NCI-H226 (cell line): ENCODE data around the gene ISLR.

Experiments
- DNase-seq: peaks from one replicate; pipeline ENCODE4 v3.0.0-alpha.2; 2015

ISLR gene

DNA sequence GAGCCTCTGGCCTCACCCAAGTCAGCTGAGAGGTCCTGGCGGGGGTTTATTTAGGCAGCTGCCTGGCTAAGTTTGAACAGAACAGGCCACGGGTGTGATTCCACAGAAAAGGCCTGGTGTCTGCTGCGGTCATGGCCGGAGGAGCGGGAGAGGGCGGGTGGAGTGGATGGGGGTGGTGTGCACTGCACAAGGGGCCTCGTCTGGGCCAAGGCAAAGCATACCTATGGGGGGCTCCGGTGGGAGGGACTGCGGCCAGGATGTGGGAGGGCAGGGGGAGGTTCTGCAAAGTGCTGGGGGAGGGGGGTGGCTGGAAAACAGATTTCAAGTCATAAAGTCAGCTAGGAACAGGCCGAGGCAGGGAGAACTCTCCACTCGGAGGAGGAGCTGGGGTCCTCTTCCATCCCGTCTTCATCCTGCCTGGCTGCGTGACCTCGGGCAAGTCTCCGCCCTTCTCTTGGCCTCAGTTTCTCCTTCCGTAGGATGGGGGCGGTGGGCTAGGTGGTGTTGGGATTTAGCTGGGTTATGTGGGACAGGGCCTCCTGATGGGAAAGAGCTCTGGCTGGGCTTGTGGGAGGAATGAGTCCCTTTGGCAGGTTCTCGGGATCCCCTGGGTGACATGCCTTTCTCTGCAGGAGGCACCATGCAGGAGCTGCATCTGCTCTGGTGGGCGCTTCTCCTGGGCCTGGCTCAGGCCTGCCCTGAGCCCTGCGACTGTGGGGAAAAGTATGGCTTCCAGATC is 878 bp downstream of the ISLR start:
- no peak for DNase-seq

DNA sequence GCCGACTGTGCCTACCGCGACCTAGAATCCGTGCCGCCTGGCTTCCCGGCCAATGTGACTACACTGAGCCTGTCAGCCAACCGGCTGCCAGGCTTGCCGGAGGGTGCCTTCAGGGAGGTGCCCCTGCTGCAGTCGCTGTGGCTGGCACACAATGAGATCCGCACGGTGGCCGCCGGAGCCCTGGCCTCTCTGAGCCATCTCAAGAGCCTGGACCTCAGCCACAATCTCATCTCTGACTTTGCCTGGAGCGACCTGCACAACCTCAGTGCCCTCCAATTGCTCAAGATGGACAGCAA is 1.4 kb downstream of the ISLR start:
- no peak for DNase-seq

DNA sequence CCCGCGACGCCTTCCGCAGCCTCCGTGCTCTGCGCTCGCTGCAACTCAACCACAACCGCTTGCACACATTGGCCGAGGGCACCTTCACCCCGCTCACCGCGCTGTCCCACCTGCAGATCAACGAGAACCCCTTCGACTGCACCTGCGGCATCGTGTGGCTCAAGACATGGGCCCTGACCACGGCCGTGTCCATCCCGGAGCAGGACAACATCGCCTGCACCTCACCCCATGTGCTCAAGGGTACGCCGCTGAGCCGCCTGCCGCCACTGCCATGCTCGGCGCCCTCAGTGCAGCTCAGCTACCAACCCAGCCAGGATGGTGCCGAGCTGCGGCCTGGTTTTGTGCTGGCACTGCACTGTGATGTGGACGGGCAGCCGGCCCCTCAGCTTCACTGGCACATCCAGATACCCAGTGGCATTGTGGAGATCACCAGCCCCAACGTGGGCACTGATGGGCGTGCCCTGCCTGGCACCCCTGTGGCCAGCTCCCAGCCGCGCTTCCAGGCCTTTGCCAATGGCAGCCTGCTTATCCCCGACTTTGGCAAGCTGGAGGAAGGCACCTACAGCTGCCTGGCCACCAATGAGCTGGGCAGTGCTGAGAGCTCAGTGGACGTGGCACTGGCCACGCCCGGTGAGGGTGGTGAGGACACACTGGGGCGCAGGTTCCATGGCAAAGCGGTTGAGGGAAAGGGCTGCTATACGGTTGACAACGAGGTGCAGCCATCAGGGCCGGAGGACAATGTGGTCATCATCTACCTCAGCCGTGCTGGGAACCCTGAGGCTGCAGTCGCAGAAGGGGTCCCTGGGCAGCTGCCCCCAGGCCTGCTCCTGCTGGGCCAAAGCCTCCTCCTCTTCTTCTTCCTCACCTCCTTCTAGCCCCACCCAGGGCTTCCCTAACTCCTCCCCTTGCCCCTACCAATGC is 2.0 kb downstream of the ISLR start:
- DNase-seq, result no peak

DNA sequence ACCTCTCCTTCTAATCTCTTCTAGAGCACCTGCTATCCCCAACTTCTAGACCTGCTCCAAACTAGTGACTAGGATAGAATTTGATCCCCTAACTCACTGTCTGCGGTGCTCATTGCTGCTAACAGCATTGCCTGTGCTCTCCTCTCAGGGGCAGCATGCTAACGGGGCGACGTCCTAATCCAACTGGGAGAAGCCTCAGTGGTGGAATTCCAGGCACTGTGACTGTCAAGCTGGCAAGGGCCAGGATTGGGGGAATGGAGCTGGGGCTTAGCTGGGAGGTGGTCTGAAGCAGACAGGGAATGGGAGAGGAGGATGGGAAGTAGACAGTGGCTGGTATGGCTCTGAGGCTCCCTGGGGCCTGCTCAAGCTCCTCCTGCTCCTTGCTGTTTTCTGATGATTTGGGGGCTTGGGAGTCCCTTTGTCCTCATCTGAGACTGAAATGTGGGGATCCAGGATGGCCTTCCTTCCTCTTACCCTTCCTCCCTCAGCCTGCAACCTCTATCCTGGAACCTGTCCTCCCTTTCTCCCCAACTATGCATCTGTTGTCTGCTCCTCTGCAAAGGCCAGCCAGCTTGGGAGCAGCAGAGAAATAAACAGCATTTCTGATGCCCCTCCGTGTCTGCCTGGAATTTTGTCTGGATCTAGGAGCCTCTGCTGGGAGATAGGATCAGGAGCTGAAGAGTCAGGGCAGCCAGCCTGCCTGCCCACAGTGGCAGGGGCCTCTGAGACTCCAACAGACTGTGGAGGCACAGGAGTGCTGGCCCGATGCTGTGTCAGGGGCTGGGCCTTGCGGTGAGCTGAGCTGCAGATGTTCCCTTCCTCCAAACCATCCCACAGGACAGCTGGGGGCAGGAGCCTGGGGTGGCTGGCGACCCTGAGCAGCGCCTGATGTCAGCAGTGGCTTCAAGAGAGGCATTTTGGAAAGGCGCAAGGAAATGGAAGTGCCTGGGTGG is 3.0 kb downstream of the ISLR start:
- no peak for DNase-seq

DNA sequence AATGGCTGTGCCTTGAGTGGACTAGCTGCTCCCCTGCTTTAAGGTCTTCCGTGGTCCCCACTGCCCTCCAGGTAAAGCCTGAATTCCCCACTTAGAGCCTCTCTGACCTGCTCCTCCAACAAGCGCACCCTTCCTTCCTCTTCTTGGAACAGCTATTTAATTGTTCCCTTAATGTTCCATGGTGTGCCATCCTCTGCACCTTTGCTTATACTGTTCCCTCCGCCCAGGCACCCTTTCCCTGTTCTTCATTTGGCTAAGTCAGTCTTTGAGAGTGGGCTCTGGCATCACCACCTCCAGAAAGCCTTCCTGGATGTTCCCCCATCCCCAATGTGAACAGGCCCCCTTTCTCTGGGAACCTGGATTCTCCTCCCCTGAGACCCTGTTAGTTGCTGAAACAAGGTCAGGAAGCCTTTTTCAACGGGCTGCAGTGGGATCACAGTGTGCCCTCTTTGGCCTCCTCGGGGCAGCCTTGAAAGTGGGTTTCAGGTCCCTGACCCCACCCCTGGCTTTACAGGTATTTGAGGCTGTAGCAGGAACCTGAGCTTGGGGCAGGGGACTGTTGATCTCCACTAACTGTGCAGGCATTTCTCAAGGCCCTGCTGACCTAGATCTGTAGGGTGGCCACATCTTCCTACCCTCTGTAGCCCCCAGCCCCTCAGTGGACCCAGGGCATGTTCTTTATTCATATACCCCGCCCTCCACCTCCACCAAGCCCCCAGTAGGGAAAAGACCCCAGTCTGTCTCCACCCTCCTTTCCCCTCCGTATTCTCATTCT is 5.0 kb downstream of the ISLR start:
- DNase-seq, result no peak

GRCh38 chr15:74179101-74179841 is 5.8 kb downstream of the ISLR start:
- peak; percentile 100 for DNase-seq

DNA sequence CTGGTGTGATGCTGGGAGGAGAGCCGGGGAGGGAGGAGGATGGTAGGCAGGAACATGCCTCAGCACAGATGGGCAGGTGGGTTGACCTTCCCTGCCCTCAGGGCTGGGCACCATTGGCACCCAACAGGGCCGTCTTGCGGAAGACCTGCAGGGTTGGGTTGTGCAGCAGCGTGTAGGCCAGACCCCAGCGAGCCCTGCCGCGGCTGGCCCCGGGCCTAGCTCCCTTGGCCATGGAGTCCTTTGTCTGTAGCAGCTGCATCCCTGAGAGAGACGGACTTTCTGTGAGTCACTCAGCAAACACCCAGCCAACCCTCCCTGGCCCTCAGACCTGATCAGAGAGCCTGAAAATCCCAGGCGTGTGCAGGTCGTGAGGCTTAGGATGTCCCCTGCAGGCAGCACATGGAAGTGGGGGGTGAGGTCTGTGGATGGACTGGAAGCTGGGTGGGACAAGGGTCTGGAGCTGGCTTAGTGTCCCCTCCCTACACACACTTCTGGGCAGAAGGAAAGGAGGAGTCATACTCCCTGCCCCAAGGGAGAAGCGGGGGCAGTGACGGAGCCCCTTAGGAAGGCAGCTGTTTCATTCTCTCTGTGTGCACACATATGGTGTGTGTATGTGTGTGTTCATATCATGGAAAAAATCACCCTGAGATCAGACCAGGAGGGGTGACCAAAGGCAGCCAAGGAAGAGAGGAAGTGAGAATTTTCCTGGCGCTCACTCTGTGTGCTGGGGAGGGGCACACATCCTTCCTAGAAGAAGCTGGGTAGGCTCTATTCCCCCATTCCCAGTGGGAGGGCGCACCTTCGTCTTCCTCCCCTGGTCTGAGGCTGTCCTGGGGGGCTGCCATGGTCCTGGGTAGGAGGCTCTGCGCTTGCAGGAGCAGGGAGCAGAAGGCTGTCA is 6.7 kb downstream of the ISLR start:
- peak; percentile 41 for DNase-seq

- DNase-seq, result no peak
Measured at GRCh38 chr15:74180881-74181602, 7.5 kb downstream of the ISLR start.

DNA sequence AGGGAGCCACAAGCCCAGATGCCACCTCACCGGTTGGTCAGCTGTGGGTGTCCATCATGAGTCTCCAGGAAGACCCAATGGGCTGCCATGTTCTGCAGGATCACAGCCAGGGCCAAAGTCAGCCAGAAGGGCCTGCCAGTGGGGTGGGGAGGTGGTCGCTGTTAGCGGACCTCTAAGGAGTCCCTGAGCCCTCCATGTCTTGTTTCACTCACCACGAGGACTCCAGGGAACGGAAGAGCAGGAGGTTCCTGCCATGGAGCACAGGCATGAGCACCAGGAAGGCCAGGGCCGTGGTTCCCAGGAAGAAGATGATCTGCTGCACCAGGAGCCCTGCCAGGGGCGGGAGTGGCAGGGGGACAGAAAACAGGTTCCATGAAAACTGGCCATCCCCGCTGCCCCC is 8.6 kb downstream of the ISLR start:
- DNase-seq, result no peak

GRCh38 chr15:74184582-74185091 is 11.1 kb downstream of the ISLR start:
- no peak for DNase-seq

GRCh38 chr15:74185710-74186348 is 12.3 kb downstream of the ISLR start:
- DNase-seq, result no peak

DNA sequence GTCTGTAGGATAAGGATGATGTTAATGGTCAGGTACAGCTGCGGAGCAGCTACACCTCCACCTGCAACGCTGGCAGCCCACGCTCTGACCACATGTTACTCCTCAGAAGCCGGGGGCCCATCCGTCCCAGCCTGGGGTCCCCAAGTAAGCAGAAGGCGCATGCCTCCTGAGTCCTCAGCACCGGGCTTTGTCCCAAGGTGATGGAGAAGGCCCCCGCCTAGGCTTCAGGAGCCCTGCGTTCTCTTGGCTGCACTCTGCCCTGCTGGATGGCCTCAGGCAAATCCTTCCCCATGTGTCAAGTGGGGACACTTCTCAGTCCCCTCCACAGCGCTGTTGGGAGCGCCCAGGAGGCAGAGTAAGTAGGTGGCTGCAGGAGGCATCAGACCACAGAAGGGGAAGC is 14.7 kb downstream of the ISLR start:
- DNase-seq, result no peak

DNA sequence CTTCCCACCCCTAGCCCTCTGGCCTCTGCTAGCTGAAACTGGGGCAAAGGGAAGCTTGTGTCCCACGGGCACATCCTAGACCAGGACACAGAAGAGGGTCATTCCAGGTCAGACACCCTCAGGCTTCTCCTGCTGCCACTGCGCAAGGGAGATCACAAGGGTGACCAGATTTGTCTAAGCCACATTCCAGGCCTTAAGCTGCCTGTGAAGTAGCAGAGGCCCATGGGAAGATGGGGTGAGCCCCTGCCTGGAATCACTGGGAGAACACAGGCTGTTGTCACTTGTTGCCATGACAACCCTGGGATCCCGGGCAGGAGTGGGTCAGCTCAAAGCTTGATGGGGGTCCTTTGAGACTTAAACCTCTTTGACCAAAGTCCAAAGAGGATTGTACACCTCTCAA is 18.3 kb downstream of the ISLR start:
- no peak for DNase-seq

GRCh38 chr15:74192751-74193150 is 19.2 kb downstream of the ISLR start:
- no peak for DNase-seq

DNA sequence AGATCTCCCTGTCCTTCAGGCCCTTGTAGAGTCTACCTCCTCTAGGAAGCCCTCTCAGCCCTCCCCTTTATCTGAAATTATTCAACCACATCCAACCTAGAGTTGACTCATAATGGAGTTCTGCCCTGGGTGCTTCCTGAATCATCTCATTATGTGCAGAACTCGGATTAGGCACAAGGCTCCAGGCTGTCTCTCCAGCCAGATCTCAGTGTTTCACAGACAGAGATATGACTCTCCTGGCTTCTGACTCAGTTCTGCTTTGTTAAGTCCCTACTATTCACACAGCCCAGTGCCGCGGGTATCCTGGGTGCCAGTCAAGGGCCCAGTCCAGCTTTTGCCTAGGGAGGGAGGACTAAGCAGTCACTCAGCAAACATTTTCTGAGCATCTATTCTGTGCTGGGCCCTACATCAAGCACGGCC is 19.8 kb downstream of the ISLR start:
- DNase-seq, result peak; percentile 98

GRCh38 chr15:74193905-74194304 is 20.4 kb downstream of the ISLR start:
- no peak for DNase-seq

DNA sequence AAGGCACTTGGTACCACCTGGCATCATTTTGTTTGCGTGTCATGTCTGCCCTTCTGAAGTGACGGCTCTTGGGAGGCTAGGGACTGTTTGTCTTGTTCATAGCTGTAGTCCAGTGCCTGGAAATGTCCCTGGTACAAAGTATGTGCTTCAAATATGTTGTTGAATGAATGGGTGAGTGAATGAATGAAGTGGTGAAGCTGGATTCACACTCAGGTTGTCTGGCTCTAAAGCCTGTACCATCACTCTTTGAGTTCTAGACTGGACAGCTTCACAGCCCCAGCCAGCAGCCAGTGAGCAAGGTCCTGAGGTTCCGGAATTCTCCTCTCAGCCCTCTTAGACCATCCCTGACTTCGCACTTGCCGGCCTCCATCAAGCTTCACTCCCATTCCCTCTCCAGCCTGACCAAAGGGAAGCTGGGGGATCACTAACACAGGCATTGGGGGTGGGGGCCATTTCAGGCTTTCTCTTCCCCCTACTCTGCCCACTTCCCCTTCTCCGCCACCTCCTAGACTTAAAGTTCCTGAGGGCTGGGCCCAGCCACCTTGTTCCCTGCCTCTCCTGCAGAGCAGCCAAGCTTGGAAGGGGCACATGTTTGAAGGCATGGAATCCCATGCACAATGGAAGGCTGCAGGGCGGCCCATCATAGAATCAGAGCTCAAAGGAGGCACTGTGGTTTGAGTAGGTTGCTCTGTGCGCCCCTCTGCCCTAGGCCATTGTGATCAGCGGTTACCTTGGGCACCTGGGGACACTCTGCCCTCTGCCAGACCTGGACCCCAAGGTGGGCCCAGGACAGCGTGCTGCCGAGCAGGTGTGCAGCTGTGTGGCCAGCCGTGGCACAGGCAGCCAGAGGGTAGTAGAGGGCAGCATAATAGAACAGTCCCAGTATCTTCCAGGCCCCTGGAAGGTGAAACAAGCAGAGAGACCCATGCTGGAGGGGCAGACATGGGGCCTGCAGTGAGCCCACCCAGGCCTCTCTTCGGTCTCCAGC is 21.4 kb downstream of the ISLR start:
- DNase-seq, result no peak

GRCh38 chr15:74196175-74196574 is 22.7 kb downstream of the ISLR start:
- peak; percentile 99 for DNase-seq
